HCT116 (cell line): ENCODE data around the gene CTSW.

Experiments
- CEBPB ChIP-seq: IDR thresholded peaks from 2 replicates; pipeline ENCODE4 v1.6.1; 2012; ENCODE audit warnings: low read depth
- EZH2 ChIP-seq: fragments of 200-600 bp; sonication (generic); IDR thresholded peaks from 2 replicates; pipeline ENCODE4 v1.6.1; 2017; ENCODE audit warnings: antibody characterized with exemption, mixed run types
- EZH2phosphoT487 ChIP-seq: fragments of 200-600 bp; IDR thresholded peaks from 2 replicates; pipeline ENCODE4 v1.6.1; 2018; ENCODE audit warnings: antibody characterized with exemption, borderline replicate concordance
- POLR2A ChIP-seq: IDR thresholded peaks from 2 replicates; pipeline ENCODE4 v1.7.0; 2011; ENCODE audit warnings: borderline replicate concordance; ENCODE audit not compliant: insufficient read depth, insufficient read length; ENCODE audit errors: extremely low read depth
- POLR2AphosphoS5 ChIP-seq: IDR thresholded peaks from 2 replicates; pipeline ENCODE4 v1.6.1; 2011; ENCODE audit warnings: mild to moderate bottlenecking, low read depth, low read length, moderate library complexity
- RAD21 ChIP-seq: IDR thresholded peaks from 2 replicates; pipeline ENCODE4 v1.6.1; 2012; ENCODE audit warnings: low read depth, mild to moderate bottlenecking
- SIN3A ChIP-seq: IDR thresholded peaks from 2 replicates; pipeline ENCODE4 v1.6.1; 2012; ENCODE audit warnings: low read depth
- ZNF274 ChIP-seq: fragments of 200-500 bp; sonication (Bioruptor generic); IDR thresholded peaks from 2 replicates; pipeline ENCODE4 v1.6.1; 2014; ENCODE audit warnings: mild to moderate bottlenecking, low read depth, low read length, inconsistent platforms
- TF ChIP-seq, protein P1 (sequence below): IDR thresholded peaks from 2 replicates; pipeline ENCODE4 v1.6.1; 2012; ENCODE audit warnings: low read depth
- TF ChIP-seq, protein P2 (sequence below), 3 experiments: fragments of 200-600 bp in 1 of 3; sonication (generic) in 1 of 3; IDR thresholded peaks in 2 of 3; conservative IDR thresholded peaks in 1 of 3; 2 replicates each; pipeline ENCODE4 v1.5.1; 2012 to 2017; ENCODE audit warnings: low read depth in 2 of 3, low read length in 2 of 3, antibody characterized with exemption in 1 of 3, borderline replicate concordance in 1 of 3, control low read depth in 1 of 3, mild to moderate bottlenecking in 1 of 3, mixed read lengths in 1 of 3, mixed run types in 1 of 3, moderate library complexity in 1 of 3; ENCODE audit not compliant: insufficient read depth in 1 of 3
- TF ChIP-seq, protein P3 (sequence below): IDR thresholded peaks from 2 replicates; pipeline ENCODE4 v1.6.1; 2012

DNA sequence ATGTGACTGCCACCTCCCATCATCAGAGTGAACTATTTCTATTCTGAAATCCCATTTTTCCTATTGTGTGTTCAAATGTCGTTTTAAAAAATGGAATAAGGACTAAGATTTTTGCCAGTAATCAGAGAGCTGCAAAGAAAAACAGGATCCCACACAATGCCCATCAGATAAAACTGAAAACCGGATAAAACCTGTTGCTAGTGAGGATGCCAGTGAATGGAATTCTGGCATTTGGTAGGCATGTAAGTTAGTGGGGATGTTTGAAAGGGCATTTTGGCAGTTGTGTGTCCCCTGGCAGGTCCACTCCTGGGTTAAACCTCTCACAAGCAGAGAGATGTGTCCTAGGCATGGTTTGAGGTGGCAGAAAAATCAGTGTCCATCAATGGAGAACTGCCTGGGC is 45.8 kb downstream of the CTSW start:
- TF ChIP-seq, protein P1, sequence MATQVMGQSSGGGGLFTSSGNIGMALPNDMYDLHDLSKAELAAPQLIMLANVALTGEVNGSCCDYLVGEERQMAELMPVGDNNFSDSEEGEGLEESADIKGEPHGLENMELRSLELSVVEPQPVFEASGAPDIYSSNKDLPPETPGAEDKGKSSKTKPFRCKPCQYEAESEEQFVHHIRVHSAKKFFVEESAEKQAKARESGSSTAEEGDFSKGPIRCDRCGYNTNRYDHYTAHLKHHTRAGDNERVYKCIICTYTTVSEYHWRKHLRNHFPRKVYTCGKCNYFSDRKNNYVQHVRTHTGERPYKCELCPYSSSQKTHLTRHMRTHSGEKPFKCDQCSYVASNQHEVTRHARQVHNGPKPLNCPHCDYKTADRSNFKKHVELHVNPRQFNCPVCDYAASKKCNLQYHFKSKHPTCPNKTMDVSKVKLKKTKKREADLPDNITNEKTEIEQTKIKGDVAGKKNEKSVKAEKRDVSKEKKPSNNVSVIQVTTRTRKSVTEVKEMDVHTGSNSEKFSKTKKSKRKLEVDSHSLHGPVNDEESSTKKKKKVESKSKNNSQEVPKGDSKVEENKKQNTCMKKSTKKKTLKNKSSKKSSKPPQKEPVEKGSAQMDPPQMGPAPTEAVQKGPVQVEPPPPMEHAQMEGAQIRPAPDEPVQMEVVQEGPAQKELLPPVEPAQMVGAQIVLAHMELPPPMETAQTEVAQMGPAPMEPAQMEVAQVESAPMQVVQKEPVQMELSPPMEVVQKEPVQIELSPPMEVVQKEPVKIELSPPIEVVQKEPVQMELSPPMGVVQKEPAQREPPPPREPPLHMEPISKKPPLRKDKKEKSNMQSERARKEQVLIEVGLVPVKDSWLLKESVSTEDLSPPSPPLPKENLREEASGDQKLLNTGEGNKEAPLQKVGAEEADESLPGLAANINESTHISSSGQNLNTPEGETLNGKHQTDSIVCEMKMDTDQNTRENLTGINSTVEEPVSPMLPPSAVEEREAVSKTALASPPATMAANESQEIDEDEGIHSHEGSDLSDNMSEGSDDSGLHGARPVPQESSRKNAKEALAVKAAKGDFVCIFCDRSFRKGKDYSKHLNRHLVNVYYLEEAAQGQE = no peak
- TF ChIP-seq, protein P2, sequence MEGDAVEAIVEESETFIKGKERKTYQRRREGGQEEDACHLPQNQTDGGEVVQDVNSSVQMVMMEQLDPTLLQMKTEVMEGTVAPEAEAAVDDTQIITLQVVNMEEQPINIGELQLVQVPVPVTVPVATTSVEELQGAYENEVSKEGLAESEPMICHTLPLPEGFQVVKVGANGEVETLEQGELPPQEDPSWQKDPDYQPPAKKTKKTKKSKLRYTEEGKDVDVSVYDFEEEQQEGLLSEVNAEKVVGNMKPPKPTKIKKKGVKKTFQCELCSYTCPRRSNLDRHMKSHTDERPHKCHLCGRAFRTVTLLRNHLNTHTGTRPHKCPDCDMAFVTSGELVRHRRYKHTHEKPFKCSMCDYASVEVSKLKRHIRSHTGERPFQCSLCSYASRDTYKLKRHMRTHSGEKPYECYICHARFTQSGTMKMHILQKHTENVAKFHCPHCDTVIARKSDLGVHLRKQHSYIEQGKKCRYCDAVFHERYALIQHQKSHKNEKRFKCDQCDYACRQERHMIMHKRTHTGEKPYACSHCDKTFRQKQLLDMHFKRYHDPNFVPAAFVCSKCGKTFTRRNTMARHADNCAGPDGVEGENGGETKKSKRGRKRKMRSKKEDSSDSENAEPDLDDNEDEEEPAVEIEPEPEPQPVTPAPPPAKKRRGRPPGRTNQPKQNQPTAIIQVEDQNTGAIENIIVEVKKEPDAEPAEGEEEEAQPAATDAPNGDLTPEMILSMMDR (IDR thresholded peaks at IDR 0.05 in 2 of 3, conservative IDR thresholded peaks at IDR 0.05 in 1 of 3; ENCODE audit: borderline replicate concordance in 1 of 3, insufficient read depth in 1 of 3, low read depth in 2 of 3, low read length in 2 of 3) = no peak
- TF ChIP-seq POLR2A = no peak
- no peak for TF ChIP-seq POLR2AphosphoS5
- TF ChIP-seq RAD21 = no peak
- TF ChIP-seq, protein P3, sequence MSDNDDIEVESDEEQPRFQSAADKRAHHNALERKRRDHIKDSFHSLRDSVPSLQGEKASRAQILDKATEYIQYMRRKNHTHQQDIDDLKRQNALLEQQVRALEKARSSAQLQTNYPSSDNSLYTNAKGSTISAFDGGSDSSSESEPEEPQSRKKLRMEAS = no peak
- TF ChIP-seq SIN3A = no peak
- no peak for TF ChIP-seq EZH2phosphoT487
- TF ChIP-seq ZNF274 = no peak
- no peak for TF ChIP-seq EZH2
- TF ChIP-seq CEBPB = no peak
